MG63 (cell line): ENCODE data around the gene ACBD6. TPM values are rescaled to one million over a fixed set of nuclear protein-coding genes. Genes with fewer than 3 reads are reported as not detected.

ENCODE experiments used
- DNase-seq: peaks from one replicate; pipeline ENCODE4 v3.0.0-alpha.2; 2020
- H3K27me3 ChIP-seq: fragments of 250-450 bp; sonication (Bioruptor Pico); 2 replicates; pipeline ENCODE4 v1.5.1; 2020; ENCODE audit warnings: mild to moderate bottlenecking, moderate library complexity
- H3K36me3 ChIP-seq: fragments of 250-450 bp; sonication (Bioruptor Pico); 2 replicates; pipeline ENCODE4 v1.5.1; 2020; ENCODE audit warnings: mild to moderate bottlenecking, moderate library complexity
- H3K4me3 ChIP-seq: fragments of 250-450 bp; sonication (Bioruptor Pico); 2 replicates; pipeline ENCODE4 v1.5.1; 2020; ENCODE audit warnings: mild to moderate bottlenecking, moderate library complexity
- H3K9me3 ChIP-seq: fragments of 250-450 bp; sonication (Bioruptor Pico); 2 replicates; pipeline ENCODE4 v1.5.1; 2020; ENCODE audit warnings: mild to moderate bottlenecking, moderate library complexity
- total RNA-seq: library from RNA; depleted of rRNA; stranded (reverse); fragments of >200 nt; shearing (Covaris generic); gene quantifications from 2 replicates; pipeline ENCODE4 v1.2.3, GENCODE V29; 2014; ENCODE audit warnings: low replicate concordance

The ACBD6 gene
- total RNA-seq, 1 experiment from 2014 or later, result 65.9 TPM

GRCh38 chr1:180532854-180533253 lies 30.5 kb upstream of the ACBD6 start:
- Histone ChIP-seq H3K36me3 (no peaks in the 10 kb centered on the region), H3K9me3 (no peaks in the 10 kb centered on the region), H3K27me3 (no peaks in the 10 kb centered on the region), H3K4me3 (no peak overlapping the region)
- no peak for DNase-seq

DNA sequence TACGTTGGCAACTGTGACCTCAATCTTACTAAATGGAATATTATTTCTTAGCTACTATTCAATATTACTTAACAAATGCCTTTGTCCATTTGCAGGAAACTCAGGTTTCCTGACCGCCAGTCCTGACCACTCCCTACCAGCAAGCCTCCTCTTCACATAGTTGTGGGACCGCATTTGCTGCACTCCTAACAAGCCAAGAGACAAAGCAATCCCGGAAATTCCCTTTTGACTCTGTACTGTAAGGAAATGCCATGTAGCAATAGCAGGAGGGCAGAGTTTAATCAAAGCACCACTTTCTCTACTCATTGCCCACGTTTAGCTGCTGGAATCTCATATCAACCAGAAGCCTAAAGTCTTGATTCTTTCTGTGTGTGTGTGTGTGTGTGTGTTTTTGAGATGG lies 28.1 kb upstream of the ACBD6 start:
- Histone ChIP-seq H3K4me3 (no peak overlapping the region), H3K27me3 (no peaks in the 10 kb centered on the region), H3K9me3 (no peaks in the 10 kb centered on the region), H3K36me3 (no peaks in the 10 kb centered on the region)
- peak; percentile 57 for DNase-seq

DNA sequence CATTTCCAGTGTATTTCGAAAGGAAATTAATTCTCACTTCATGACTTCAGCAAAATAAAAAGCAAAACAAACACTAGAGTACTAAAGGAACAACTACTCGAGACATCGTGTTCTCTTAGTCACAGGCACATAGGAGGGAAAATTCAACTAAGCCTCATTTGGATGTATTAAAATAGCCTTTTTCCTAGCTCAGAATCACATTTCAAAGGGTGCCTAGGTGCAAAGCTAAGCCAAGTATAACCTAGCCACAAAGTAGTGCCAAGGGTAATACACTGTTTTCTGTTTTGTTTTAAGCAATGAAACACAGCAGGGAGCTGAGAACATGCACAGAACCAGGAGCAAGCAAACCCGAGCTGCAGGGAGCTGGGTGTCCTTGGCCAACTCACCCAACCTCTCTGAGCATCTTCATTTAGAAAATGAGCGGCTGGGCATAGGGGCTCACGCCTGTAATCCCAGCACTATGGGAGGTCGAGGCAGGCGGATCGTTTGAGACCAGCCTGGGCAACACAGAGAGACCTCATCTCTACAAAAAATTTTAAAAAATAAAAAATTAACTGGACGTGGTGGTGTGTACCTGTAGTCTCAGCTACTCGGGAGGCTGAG lies 26.6 kb upstream of the ACBD6 start:
- H3K9me3 ChIP-seq, result no peaks in the 10 kb centered on the region
- no peaks in the 10 kb centered on the region for H3K36me3 ChIP-seq
- H3K27me3 ChIP-seq, result no peaks in the 10 kb centered on the region
- DNase-seq, result no peak
- H3K4me3 ChIP-seq, result no peak overlapping the region

DNA sequence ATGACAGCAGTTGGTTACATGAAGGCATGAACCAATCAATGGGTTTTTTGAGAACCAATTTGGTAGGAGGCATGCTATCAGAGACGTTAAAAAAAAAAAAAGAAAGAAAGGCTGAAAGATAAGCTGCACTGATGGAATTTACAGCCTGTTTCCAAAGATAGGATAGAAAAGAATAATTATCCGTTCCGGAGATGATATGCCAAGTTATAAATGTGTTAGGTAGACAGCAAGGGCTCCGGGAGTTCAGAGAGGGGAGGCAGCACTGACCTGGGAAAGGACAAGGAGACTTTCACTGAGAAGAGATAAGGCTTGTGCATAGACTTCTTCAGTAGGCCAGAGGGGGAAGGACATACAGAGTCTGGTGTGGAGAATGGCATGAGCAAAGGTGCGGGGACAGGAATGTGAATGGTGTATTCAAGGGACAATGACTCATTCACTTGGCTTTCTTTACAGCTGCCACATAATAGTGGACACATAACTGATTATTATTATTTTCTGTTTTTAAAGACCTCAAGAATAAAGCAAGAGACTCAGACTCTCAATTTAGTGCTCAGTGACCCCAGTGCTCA lies 24.8 kb upstream of the ACBD6 start:
- no peaks in the 10 kb centered on the region for H3K9me3 ChIP-seq
- DNase-seq, result peak; percentile 34
- H3K4me3 ChIP-seq, result no peak overlapping the region
- H3K36me3 ChIP-seq, result no peaks in the 10 kb centered on the region
- no peaks in the 10 kb centered on the region for H3K27me3 ChIP-seq

- no peaks in the 10 kb centered on the region for H3K36me3 ChIP-seq
- no peak for DNase-seq
- no peaks in the 10 kb centered on the region for H3K27me3 ChIP-seq
- no peak overlapping the region for H3K4me3 ChIP-seq
- no peaks in the 10 kb centered on the region for H3K9me3 ChIP-seq
These were observed 23.3 kb upstream of the ACBD6 start for GRCh38 chr1:180525715-180526039.

- no peaks in the 10 kb centered on the region for H3K36me3 ChIP-seq
- DNase-seq, result no peak
- H3K4me3 ChIP-seq, result no peak overlapping the region
These were observed 22.7 kb upstream of the ACBD6 start for GRCh38 chr1:180524915-180525714.

GRCh38 chr1:180524160-180524914 lies 22.0 kb upstream of the ACBD6 start:
- Histone ChIP-seq H3K9me3 (no peaks in the 10 kb centered on the region), H3K27me3 (no peaks in the 10 kb centered on the region)
- DNase-seq, result no peak

More at GRCh38 chr1:180524915-180525714, 22.7 kb upstream of the ACBD6 start:
- no peaks in the 10 kb centered on the region for H3K27me3 ChIP-seq
- no peaks in the 10 kb centered on the region for H3K9me3 ChIP-seq

DNA sequence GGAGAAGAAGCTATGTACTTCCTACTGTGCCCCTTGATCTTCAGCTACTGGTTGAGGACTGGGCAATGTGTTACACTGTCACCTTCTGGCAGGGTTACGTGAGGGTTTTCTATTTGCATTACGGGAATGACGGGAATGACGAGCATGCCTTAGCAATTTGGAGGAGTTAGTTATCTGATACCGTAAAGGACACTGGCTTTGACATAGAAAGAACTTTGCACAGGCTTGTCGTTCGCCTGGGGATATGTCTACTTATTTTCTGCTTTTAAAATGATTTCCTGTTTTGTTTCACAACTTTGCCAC lies 19.8 kb upstream of the ACBD6 start:
- H3K36me3 ChIP-seq, result no peaks in the 10 kb centered on the region
- H3K4me3 ChIP-seq, result no peak overlapping the region
- no peak for DNase-seq
- H3K27me3 ChIP-seq, result no peaks in the 10 kb centered on the region
- no peaks in the 10 kb centered on the region for H3K9me3 ChIP-seq

More at GRCh38 chr1:180524160-180524914, 22.0 kb upstream of the ACBD6 start:
- Histone ChIP-seq H3K36me3 (no peaks in the 10 kb centered on the region), H3K4me3 (no peak overlapping the region)

- DNase-seq, result no peak
- no peak overlapping the region for H3K4me3 ChIP-seq
These were observed 19.3 kb upstream of the ACBD6 start for GRCh38 chr1:180521474-180522212.

GRCh38 chr1:180519846-180520245 lies 17.5 kb upstream of the ACBD6 start:
- Histone ChIP-seq H3K27me3 (no peaks in the 10 kb centered on the region), H3K36me3 (no peaks in the 10 kb centered on the region)

More at GRCh38 chr1:180521474-180522212, 19.3 kb upstream of the ACBD6 start:
- no peaks in the 10 kb centered on the region for H3K27me3 ChIP-seq
- H3K36me3 ChIP-seq, result no peaks in the 10 kb centered on the region
- no peaks in the 10 kb centered on the region for H3K9me3 ChIP-seq

DNA sequence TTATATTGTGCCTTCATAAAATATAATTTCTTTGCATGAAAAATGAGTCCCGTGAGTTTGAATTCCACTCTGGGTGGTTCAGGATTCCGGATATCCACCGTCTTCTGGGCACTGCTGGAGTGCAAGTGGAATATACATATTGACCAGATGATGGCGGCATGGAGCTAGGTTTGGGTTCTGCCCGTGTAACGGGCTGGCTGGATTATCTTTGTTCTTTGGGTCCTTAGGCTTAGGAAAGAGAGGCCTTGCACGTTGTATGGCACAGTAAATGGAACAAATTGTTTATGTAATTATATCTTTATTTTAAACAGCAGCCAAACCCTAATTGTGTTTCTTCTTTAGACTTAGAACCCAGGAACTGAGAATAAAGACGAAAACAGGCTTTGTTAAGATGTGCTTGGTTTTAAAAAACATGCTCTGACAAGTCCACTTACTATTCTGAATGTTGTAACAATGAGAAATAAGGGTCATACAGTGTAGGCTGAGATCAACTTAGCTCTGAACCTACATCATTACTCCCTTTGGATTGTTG lies 13.5 kb upstream of the ACBD6 start:
- no peaks in the 10 kb centered on the region for H3K27me3 ChIP-seq
- no peaks in the 10 kb centered on the region for H3K36me3 ChIP-seq
- H3K9me3 ChIP-seq, result peaks cover 2% of the 10 kb centered on the region; the same call in 1 of the 2 replicates
- H3K4me3 ChIP-seq, result no peak overlapping the region
- peak; percentile 55 for DNase-seq

More at GRCh38 chr1:180519846-180520245, 17.5 kb upstream of the ACBD6 start:
- H3K9me3 ChIP-seq, result no peaks in the 10 kb centered on the region
- no peak for DNase-seq
- no peak overlapping the region for H3K4me3 ChIP-seq

GRCh38 chr1:180515364-180515763 lies 13.0 kb upstream of the ACBD6 start:
- DNase-seq, result no peak

GRCh38 chr1:180513531-180513930 lies 11.2 kb upstream of the ACBD6 start:
- H3K36me3 ChIP-seq, result no peaks in the 10 kb centered on the region
- DNase-seq, result no peak
- H3K9me3 ChIP-seq, result peaks cover 5% of the 10 kb centered on the region
- no peak overlapping the region for H3K4me3 ChIP-seq
- no peaks in the 10 kb centered on the region for H3K27me3 ChIP-seq

More at GRCh38 chr1:180515364-180515763, 13.0 kb upstream of the ACBD6 start:
- Histone ChIP-seq H3K36me3 (no peaks in the 10 kb centered on the region), H3K9me3 (peaks cover 2% of the 10 kb centered on the region; the same call in 1 of the 2 replicates), H3K4me3 (no peak overlapping the region), H3K27me3 (no peaks in the 10 kb centered on the region)

DNA sequence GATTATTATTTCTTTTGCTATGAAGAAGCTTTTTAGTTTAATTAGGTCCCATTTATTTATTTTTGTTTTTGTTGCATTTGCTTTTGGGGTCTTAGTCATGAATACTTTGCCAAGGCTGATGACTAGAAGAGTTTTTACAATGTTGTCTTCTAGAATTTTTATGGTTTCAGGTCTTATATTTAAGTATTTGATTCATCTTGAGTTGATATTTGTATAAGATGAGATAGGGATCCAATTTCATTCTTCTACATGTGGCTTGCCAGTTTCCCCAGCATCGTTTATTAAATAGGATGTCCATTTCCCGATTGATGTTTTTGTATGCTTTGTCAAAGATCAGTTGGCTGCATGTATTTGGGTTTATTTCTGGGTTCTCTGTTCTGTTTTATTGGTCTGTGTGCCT lies 8.5 kb upstream of the ACBD6 start:
- Histone ChIP-seq H3K4me3 (no peak overlapping the region), H3K9me3 (peaks cover 5% of the 10 kb centered on the region), H3K27me3 (no peaks in the 10 kb centered on the region), H3K36me3 (no peaks in the 10 kb centered on the region)
- no peak for DNase-seq

GRCh38 chr1:180508725-180509097 lies 6.3 kb upstream of the ACBD6 start:
- no peak overlapping the region for H3K4me3 ChIP-seq
- H3K27me3 ChIP-seq, result no peaks in the 10 kb centered on the region
- no peaks in the 10 kb centered on the region for H3K36me3 ChIP-seq
- DNase-seq, result no peak
- H3K9me3 ChIP-seq, result peaks cover 5% of the 10 kb centered on the region
